ENCODE measurements around the gene NELFA.
A peak's percentile ranks its signal among the peaks of the same experiment; 100 is the strongest.
"Not testable (repeated sequence)": the region's sequence is repeated elsewhere in the genome, so short reads cannot be mapped to it uniquely, and the experiment has no call there.

NELFA gene

GRCh38 chr4:2040391-2041238 is 31.8 kb upstream of the NELFA start:
- DNase-seq: peak; percentile 57

DNA sequence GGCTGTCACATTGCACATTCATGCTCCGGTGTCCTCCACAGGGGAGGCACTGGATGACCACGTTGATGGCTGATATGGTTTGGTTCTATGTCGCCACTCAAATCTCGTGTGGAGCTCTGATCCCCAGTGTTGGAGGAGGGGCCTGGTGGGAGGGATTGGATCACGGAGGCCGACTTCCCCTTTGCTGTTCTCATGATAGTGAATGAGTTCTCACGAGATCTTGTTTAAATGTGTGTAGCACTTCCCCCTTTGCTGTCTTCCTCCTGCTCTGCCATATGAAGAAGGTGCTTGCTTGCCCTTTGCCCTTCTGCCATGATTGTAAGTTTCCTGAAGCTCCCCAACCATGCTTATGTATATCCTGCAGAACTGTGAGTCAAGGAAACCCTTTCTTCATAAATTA is 28.1 kb upstream of the NELFA start:
- peak; percentile 45 for DNase-seq

- no peak for DNase-seq
These were observed 27.6 kb upstream of the NELFA start for GRCh38 chr4:2036327-2036726.

GRCh38 chr4:2031161-2031560 is 22.4 kb upstream of the NELFA start:
- DNase-seq: not testable (repeated sequence)

- not testable (repeated sequence) for DNase-seq
These were observed 18.3 kb upstream of the NELFA start for GRCh38 chr4:2027120-2027519.

DNA sequence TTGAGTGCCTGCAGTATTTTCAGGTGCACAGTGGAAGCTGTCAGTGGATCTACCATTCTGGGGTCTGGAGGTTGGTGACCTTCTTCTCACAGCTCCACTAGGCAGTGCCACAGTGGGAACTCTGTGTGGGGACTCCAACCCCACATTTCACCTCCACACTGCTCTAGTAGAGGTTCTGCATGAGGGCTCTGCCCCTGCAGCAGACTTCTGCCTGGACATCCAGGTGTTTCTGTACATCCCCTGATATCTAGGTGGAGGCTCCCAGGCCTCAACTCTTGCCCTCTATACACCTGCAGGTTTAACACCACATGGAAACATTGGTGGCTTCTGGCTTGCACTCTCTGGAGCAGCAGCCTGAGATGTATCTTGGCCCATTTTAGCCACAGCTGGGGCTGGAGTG is 17.0 kb upstream of the NELFA start:
- DNase-seq: no peak

GRCh38 chr4:2024683-2025082 is 15.9 kb upstream of the NELFA start:
- no peak for DNase-seq

DNA sequence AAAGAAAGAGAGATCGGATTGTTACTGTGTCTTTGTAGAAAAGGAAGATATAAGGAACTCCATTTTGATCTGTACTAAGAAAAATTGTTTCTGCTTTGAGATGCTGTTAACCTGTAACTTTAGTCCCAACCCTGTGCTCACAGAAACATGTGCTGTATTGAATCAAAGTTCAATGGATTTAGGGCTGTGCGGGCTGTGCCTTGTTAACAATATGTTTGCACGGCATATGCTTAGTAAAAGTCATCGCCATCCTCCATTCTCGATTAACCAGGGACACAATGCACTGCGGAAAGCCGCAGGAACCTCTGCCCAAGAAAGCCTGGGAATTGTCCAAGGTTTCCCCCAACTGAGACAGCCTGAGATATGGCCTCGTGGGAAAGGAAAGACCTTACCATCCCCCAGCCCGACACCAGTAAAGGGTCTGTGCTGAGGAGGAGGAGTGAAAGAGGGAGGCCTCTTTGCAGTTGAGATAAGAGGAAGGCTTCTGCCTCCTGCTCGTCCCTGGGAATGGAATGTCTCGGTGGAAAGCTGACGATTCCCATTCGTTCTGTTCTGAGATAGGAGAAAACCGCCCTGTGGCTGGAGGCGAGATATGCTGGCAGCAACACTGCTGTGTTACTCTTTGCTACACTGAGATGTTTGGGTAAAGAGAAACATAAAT is 12.7 kb upstream of the NELFA start:
- DNase-seq: not testable (repeated sequence)

- no peak for DNase-seq
These were observed 6.2 kb upstream of the NELFA start for GRCh38 chr4:2015008-2015407.

DNA sequence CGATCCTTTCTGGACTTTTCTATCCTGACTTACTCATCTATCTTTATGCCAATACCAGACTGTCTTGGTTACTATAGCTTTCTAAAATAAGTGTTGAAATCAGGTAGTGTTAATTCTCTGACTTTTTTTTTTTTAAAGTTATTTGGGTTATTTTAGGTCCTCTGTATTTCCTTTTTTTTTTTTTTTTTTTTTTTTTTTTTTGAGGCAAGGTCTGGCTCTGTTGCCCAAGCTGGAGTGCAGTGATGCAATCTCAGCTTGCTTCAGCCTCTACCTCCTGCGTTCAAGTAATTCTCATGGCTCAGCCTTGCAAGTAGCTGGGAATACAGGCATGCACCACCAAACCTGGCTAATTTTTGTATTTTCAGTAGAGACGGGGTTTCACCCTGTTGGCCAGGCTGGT is 2.8 kb upstream of the NELFA start:
- no peak for DNase-seq

GRCh38 chr4:2009651-2010233 is 968 bp upstream of the NELFA start:
- DNase-seq: peak; percentile 79

GRCh38 chr4:2008671-2008920 is 178 bp downstream of the NELFA start:
- no peak for DNase-seq

DNA sequence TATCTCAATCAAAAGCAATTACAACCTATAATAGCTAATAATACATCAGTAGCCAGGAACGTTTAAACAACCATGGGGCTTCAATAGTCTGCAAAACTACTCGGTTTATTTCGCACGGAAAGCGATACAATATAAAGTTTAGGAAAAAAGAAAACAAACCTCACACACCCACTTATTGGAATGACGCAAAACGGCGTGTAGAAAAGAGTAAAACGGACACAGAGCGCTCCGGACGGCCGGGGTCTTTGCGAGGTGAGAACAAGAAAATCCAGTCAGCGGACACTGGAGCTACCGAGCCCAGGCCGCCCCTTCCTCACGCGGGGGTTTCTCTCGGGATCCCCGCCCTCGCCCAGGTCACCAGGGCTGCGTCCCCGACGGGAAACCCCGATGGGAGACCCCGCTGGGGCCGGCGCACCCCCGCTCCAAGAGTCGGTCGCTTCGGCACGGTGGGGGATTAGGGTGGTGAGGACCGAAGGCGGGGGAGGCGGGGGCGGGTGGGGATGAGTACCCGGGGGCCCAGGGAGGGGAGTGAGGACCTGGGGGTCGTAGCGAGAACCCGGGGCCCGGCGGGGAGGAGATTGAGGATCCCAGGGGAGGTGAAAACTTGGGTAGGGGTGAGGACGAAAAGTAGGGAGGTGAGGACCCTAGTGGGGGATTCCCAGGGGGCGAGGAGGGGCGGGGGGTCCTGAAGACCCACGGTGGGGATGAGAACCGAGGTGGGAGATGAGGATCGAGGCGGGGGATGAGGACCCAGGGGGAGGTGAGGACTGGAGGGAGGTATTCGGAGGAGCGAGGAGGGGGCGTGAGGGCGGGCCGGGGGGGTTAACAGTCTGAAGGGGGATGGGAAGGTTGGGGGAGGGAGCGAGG is 737 bp downstream of the NELFA start:
- DNase-seq: no peak

DNA sequence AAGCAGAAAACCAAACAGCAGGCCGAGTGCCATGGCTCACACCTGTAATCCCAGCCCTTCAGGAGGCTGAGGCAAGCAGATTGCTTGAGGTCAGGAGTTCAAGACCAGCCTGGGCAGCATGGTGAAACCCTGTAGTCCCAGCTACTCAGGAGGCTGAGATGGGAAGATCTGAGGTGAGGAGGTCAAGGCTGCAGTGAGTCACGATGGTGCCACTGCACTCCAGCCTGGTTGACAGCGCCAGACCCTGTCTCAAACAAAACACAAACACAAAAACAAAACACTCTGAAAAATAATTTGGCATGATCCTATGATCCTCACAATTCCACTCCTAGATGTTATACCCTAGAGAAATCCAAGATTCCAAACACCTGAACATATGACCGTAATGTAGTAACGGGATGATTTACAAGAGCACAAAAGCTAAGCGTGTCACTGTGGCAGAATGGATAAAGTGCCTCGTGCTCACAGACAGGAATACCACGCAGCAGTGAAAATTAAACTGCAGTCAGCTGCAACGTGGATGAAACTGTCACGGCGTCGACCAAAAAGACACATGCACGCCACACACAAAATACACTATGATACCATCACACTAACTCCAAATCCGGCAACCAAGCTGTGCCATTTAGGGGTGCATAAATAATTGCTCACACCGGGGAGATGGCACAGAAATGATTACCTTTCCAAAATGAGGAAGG is 1.7 kb downstream of the NELFA start:
- DNase-seq: no peak

GRCh38 chr4:2006367-2006766 is 2.4 kb downstream of the NELFA start:
- DNase-seq: no peak

DNA sequence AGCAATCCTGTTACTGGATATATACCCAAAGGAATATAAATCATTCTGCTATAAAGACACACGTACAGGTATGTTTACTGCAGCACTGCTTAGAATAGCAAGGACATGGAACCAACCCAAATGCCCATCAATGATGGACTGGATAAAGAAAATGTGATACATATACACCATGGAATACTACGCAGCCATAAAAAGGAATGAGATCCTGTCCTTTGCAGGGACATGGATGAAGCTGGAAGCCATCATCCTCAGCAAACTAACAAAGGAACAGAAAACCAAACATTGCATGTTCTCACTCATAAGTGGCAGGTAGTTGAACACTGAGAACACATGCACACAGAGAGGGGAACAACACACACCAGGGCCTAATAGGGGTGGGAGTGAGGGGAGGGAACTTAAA is 5.4 kb downstream of the NELFA start:
- not testable (repeated sequence) for DNase-seq

DNA sequence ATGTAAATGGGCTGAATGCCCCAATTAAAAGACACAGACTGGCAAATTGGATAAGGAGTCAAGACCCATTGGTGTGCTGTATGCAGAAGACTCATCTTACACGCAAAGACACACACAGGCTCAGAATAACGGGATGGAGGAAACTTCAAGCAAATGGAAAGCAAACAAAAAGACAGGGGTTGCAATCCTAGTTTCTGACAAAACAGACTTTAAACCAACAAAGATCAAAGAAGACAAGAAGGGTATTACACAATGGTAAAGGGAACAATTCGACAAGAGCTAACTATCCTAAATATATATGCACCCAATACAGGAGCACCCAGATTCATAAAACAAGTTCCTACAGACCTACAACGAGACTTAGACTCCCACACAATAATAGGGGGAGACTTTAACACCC is 9.5 kb downstream of the NELFA start:
- DNase-seq: not testable (repeated sequence)

- DNase-seq: no peak
These were observed 10.5 kb downstream of the NELFA start for GRCh38 chr4:1998296-1998695.

GRCh38 chr4:1997712-1998111 is 11.1 kb downstream of the NELFA start:
- DNase-seq: no peak

DNA sequence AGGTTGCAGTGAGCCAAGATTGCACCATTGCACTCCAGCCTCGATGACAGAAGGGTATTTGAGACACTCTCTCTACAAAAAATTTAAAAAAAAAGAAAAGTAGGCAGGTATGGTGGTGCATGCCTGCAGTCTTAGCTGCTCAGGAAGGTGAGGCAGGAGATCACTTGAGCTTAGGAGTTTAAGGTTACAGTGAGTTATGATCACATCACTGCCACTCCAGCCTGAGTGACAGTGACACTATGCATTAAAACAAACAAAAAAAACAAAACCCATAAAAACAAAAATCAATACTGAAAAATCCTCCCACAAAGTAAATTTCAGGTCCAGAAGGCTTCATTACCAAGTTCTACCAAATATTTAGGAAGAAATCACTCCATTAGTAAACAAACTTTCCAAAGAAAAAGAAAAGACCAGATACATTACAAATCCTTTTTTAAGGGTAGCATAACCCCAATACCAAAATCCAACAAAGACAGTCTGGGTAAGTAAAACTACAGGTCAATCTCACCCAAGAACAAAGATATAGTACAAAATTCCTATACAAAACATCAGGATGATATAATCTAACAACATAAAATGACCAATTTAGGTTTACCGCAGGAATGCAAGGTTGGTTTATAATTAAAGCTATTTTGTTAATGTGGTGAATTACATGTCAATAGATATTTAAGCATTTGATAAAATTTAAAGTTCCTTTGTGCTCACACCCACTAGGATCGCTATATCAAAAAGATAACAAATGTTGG is 11.7 kb downstream of the NELFA start:
- no peak for DNase-seq

DNA sequence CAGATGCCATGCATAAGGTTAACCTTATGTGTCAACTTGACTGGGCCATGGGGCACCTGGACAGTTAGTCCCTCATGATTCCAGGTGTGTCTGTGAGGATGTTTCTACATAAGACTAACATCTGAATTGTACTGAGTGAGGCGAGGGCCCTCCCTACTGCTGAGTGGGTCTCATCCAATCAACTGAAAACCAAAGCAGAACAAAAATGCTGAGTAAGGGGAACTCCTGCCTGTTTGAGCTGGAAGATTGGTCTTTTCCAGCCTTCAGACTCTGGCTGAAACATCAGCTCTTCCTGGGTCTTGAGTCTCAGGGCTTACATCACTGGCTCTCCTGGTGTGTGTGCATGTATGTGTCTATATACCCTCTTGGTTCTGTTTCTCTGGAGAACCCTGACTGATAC is 13.8 kb downstream of the NELFA start:
- no peak for DNase-seq
